Neural cell (in vitro differentiated cells): ENCODE results near the gene OR5P2.

Source experiments
- POLR2AphosphoS5 ChIP-seq: IDR thresholded peaks from 2 replicates; pipeline ENCODE4 v1.6.1; 2012
- RAD21 ChIP-seq: fragments of 450-650 bp; conservative IDR thresholded peaks from 2 replicates; pipeline ENCODE4 v1.6.1; 2014; ENCODE audit warnings: antibody characterized with exemption, mild to moderate bottlenecking, moderate library complexity
- SMC3 ChIP-seq: fragments of 450-650 bp; conservative IDR thresholded peaks from 2 replicates; pipeline ENCODE4 v1.6.1; 2014; ENCODE audit warnings: antibody characterized with exemption, mild to moderate bottlenecking, moderate library complexity; ENCODE audit not compliant: poor library complexity
- TAF1 ChIP-seq: IDR thresholded peaks from 2 replicates; pipeline ENCODE4 v1.6.1; 2012; ENCODE audit warnings: low read depth
- TF ChIP-seq, protein P1 (sequence below): fragments of 450-650 bp; IDR thresholded peaks from 2 replicates; pipeline ENCODE4 v1.5.1; 2014; ENCODE audit warnings: antibody characterized with exemption, mild to moderate bottlenecking, moderate library complexity; ENCODE audit not compliant: poor library complexity, severe bottlenecking

GRCh38 chr11:7833527-7833926 lies 36.8 kb upstream of the OR5P2 start:
- TF ChIP-seq POLR2AphosphoS5 (no peak), RAD21 (no peak), TAF1 (no peak), SMC3 (no peak)
- TF ChIP-seq, protein P1, sequence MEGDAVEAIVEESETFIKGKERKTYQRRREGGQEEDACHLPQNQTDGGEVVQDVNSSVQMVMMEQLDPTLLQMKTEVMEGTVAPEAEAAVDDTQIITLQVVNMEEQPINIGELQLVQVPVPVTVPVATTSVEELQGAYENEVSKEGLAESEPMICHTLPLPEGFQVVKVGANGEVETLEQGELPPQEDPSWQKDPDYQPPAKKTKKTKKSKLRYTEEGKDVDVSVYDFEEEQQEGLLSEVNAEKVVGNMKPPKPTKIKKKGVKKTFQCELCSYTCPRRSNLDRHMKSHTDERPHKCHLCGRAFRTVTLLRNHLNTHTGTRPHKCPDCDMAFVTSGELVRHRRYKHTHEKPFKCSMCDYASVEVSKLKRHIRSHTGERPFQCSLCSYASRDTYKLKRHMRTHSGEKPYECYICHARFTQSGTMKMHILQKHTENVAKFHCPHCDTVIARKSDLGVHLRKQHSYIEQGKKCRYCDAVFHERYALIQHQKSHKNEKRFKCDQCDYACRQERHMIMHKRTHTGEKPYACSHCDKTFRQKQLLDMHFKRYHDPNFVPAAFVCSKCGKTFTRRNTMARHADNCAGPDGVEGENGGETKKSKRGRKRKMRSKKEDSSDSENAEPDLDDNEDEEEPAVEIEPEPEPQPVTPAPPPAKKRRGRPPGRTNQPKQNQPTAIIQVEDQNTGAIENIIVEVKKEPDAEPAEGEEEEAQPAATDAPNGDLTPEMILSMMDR, result no peak
